Smooth muscle cell (in vitro differentiated cells): ENCODE data around the gene DISP3. TPM values are rescaled to one million over a fixed set of nuclear protein-coding genes. Genes with fewer than 3 reads are reported as not detected.

Experiments used
- DNase-seq: peaks from one replicate; lab custom pipeline; 2025; ENCODE audit not compliant: unreplicated experiment; lab: John Stamatoyannopoulos, UW
- H2AFZ ChIP-seq: fragments of 200-600 bp; sonication (generic); 2 replicates; pipeline ENCODE4 v1.6.0; 2016; ENCODE audit warnings: antibody characterized with exemption, low read depth, mild to moderate bottlenecking
- H3F3A ChIP-seq: fragments of 200-600 bp; sonication (generic); 2 replicates; pipeline ENCODE4 v1.6.0; 2017; ENCODE audit warnings: antibody characterized with exemption, low read depth
- H3K27ac ChIP-seq: fragments of 200-600 bp; sonication (generic); 2 replicates; pipeline ENCODE4 v1.5.1; 2016; ENCODE audit warnings: low read depth, mild to moderate bottlenecking
- H3K27me3 ChIP-seq: fragments of 200-600 bp; sonication (generic); 2 replicates; pipeline ENCODE4 v1.6.1; 2016; ENCODE audit warnings: low read depth, mild to moderate bottlenecking
- H3K36me3 ChIP-seq: fragments of 200-600 bp; sonication (generic); 2 replicates; pipeline ENCODE4 v1.5.1; 2016; ENCODE audit warnings: low read depth
- H3K4me1 ChIP-seq: fragments of 200-600 bp; sonication (generic); 2 replicates; pipeline ENCODE4 v1.5.1; 2016; ENCODE audit warnings: low read depth
- H3K4me2 ChIP-seq: fragments of 200-600 bp; sonication (generic); 2 replicates; pipeline ENCODE4 v1.6.0; 2016; ENCODE audit warnings: mild to moderate bottlenecking
- H3K4me3 ChIP-seq: fragments of 200-600 bp; sonication (generic); 2 replicates; pipeline ENCODE4 v1.5.1; 2016; ENCODE audit warnings: mild to moderate bottlenecking
- H3K79me2 ChIP-seq: fragments of 200-600 bp; sonication (generic); 2 replicates; pipeline ENCODE4 v1.6.0; 2016; ENCODE audit warnings: low read depth, mild to moderate bottlenecking
- H3K9ac ChIP-seq: fragments of 200-600 bp; sonication (generic); 2 replicates; pipeline ENCODE4 v1.6.0; 2016; ENCODE audit warnings: low read depth
- H3K9me3 ChIP-seq: fragments of 200-600 bp; sonication (generic); replicated peaks from 2 replicates; pipeline ENCODE4 v1.5.1; 2016; ENCODE audit warnings: low read depth
- H4K20me1 ChIP-seq: fragments of 200-600 bp; sonication (generic); 2 replicates; pipeline ENCODE4 v1.6.0; 2016; ENCODE audit warnings: low read depth
- WGBS: methylation state at CpG from one replicate; pipeline ENCODE4 v1.1.7; 2016; ENCODE audit warnings: low lambda C conversion rate; 5-methylcytosine and 5-hydroxymethylcytosine counted together
- polyA plus RNA-seq: library from polyadenylated mRNA; unstranded; fragments of >200 nt; fragmentation: Nextera tagmentation; extraction: Ambion mirVana; gene quantifications from 2 replicates; pipeline ENCODE4 v1.2.1, GENCODE V29; 2016
- total RNA-seq: library from RNA; depleted of rRNA; stranded (reverse); fragments of >200 nt; gene quantifications from 2 replicates; pipeline ENCODE4 v1.2.3, GENCODE V29; 2014
- TF ChIP-seq, protein P1 (sequence below): fragments of 200-600 bp; sonication (generic); IDR thresholded peaks from 2 replicates; pipeline ENCODE4 v1.5.1; 2017; ENCODE audit warnings: borderline replicate concordance, mild to moderate bottlenecking, antibody characterized with exemption; ENCODE audit not compliant: insufficient read depth, poor library complexity, severe bottlenecking

Gene DISP3
- total and polyA plus RNA-seq, 2 experiments from 2014 or later: 0.17 TPM; not detected in 1

DNA sequence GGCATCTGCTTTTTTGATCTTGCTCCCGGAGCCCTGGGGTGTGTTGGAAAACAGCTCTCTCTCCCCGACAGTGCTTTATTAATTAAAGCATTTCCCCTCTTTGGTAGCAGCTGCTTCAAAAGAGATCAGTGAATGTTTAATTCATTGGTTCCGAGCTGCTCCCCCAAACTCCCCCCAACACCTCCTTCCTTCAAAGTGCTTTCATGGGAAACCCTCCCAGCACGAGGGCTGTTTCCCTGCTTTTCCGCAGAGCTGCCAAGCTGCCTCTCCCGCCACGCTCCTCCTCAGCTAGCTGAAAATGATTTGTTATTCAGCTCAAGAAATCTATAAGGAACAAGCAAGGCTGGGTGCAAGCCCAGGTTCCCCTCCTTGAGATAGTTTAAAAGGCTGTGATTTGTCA is 40.0 kb upstream of the DISP3 start:
- H3F3A ChIP-seq: no peaks in the 10 kb centered on the region
- no peak for DNase-seq
- no peaks in the 10 kb centered on the region for H3K9me3 ChIP-seq
- no peak overlapping the region for H3K4me3 ChIP-seq
- WGBS: 83% methylated on average over 7 of the region's 7 CpGs
- no peak overlapping the region for H3K4me2 ChIP-seq
- H3K79me2 ChIP-seq: no peaks in the 10 kb centered on the region
- H3K4me1 ChIP-seq: no peaks in the 10 kb centered on the region
- TF ChIP-seq, protein P1, sequence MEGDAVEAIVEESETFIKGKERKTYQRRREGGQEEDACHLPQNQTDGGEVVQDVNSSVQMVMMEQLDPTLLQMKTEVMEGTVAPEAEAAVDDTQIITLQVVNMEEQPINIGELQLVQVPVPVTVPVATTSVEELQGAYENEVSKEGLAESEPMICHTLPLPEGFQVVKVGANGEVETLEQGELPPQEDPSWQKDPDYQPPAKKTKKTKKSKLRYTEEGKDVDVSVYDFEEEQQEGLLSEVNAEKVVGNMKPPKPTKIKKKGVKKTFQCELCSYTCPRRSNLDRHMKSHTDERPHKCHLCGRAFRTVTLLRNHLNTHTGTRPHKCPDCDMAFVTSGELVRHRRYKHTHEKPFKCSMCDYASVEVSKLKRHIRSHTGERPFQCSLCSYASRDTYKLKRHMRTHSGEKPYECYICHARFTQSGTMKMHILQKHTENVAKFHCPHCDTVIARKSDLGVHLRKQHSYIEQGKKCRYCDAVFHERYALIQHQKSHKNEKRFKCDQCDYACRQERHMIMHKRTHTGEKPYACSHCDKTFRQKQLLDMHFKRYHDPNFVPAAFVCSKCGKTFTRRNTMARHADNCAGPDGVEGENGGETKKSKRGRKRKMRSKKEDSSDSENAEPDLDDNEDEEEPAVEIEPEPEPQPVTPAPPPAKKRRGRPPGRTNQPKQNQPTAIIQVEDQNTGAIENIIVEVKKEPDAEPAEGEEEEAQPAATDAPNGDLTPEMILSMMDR: no peak
- no peak overlapping the region for H2AFZ ChIP-seq
- H3K27me3 ChIP-seq: peaks cover 24% of the 10 kb centered on the region
- no peaks in the 10 kb centered on the region for H4K20me1 ChIP-seq
- no peak overlapping the region for H3K9ac ChIP-seq
- H3K36me3 ChIP-seq: no peaks in the 10 kb centered on the region
- no peak overlapping the region for H3K27ac ChIP-seq

DNA sequence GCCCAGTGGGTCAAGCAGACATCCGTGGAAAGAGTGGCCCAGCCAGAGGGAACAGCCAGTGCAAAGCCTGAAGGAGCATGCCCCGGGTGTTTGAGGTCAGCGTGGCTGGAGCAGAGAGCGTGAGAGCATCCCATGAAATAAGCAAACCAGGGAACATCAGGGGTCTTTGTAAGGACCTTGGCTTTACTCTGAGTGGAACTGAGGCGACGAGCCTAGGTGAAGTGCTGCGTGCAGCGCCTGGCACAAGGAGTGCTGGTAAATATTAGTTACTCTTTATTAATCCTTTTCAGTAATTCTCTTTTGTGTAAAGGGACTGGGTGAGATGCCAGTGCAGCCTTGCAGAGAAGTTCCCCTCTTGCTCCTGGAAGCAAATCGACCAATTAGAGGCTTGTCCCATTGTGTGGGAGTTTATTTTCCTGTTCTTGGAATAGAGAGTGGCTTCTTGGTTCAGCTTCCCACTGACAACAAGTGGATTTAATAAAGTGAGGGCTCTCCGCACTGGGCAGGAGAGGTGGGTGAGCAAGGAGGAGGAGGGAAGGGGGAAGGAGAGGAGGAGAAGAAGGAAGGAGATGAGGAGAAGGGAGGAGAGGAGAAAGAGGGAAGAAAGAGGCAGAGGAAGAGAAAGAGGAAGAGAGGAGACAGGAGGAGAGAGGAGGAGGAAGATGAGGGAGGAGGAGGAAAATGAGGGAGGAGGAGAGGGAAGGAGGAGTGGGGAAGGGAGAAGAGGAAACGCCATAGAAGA is 37.6 kb upstream of the DISP3 start:
- Histone ChIP-seq H4K20me1 (no peaks in the 10 kb centered on the region), H3K79me2 (no peaks in the 10 kb centered on the region), H2AFZ (no peak overlapping the region), H3K4me2 (no peak overlapping the region), H3K9me3 (no peaks in the 10 kb centered on the region), H3K4me3 (no peak overlapping the region), H3F3A (no peaks in the 10 kb centered on the region), H3K4me1 (no peaks in the 10 kb centered on the region), H3K9ac (no peak overlapping the region), H3K36me3 (no peaks in the 10 kb centered on the region), H3K27me3 (peaks cover 32% of the 10 kb centered on the region), H3K27ac (no peak overlapping the region)
- WGBS: 80% methylated on average over 11 of the region's 11 CpGs
- DNase-seq: no peak
- TF ChIP-seq, protein P1: no peak

DNA sequence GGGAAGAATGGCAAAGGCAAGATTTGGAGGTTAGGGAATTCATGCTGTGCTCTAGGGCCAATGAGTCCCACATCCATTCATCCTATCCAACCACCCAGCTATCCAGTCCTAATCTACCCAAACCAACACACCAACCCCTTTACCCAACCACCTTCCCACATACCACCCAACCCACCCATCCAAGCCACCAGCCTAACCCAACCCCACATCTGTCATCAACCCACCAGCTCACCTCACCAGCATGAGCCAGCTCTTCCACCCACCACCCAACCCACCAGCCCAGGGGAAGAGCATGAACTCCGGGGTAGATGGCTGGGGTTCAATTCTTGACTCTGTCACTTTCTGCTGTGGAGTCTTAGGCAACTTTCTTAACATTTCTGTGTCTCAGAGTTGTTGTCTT is 35.9 kb upstream of the DISP3 start:
- Histone ChIP-seq H3F3A (no peaks in the 10 kb centered on the region), H3K9me3 (no peaks in the 10 kb centered on the region), H3K4me3 (no peak overlapping the region), H3K4me2 (no peak overlapping the region), H3K36me3 (no peaks in the 10 kb centered on the region), H3K9ac (no peak overlapping the region), H2AFZ (no peak overlapping the region), H3K27me3 (peaks cover 36% of the 10 kb centered on the region), H4K20me1 (no peaks in the 10 kb centered on the region), H3K79me2 (no peaks in the 10 kb centered on the region), H3K4me1 (no peaks in the 10 kb centered on the region), H3K27ac (no peak overlapping the region)
- no peak for DNase-seq
- TF ChIP-seq, protein P1: no peak
- 85% methylated on average over 1 of the region's 1 CpG for WGBS
